Astrocyte of the cerebellum (primary cell): ENCODE results near the gene OLFML2A.

Source experiments
- DNase-seq: peaks from one replicate; pipeline ENCODE4 v3.0.0-alpha.2; 2011; ENCODE audit warnings: low read depth
- H3K4me3 ChIP-seq: 2 replicates; pipeline ENCODE4 v1.5.1; 2011; ENCODE audit warnings: mild to moderate bottlenecking, low read depth, low read length, moderate library complexity
- in situ Hi-C: cut with HindIII; loops from 2 replicates; pipeline ENCODE4 v1.10.0; 2017; ENCODE audit warnings: low sequenced_read_pairs
- TF ChIP-seq, protein P1 (sequence below): IDR thresholded peaks from 2 replicates; pipeline ENCODE4 v1.5.1; 2012; ENCODE audit warnings: low read length, low read depth, moderate library complexity, mild to moderate bottlenecking; ENCODE audit errors: missing control alignments

OLFML2A gene

DNA sequence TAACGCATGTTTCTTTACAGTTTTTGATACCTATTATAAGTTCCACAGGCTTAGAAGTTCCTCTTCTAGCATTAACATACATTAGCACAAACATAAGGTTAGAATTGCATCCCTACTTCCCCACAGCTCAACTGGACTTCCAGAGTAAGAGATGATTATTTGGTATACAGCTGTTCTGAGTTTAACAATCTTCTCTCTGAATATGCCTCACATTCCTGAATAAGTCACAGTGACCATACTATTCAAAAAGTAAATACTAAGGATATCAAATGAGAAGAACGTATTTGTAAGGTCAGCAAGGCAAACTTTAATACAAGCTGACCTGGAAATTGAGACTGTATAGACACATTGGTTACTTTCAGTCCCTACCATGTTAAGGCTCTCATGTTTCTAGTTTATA, 27.2 kb upstream of the OLFML2A start:
- no peak overlapping the region for H3K4me3 ChIP-seq
- TF ChIP-seq, protein P1, sequence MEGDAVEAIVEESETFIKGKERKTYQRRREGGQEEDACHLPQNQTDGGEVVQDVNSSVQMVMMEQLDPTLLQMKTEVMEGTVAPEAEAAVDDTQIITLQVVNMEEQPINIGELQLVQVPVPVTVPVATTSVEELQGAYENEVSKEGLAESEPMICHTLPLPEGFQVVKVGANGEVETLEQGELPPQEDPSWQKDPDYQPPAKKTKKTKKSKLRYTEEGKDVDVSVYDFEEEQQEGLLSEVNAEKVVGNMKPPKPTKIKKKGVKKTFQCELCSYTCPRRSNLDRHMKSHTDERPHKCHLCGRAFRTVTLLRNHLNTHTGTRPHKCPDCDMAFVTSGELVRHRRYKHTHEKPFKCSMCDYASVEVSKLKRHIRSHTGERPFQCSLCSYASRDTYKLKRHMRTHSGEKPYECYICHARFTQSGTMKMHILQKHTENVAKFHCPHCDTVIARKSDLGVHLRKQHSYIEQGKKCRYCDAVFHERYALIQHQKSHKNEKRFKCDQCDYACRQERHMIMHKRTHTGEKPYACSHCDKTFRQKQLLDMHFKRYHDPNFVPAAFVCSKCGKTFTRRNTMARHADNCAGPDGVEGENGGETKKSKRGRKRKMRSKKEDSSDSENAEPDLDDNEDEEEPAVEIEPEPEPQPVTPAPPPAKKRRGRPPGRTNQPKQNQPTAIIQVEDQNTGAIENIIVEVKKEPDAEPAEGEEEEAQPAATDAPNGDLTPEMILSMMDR: no peak
- in situ Hi-C loops: no loop called here
- no peak for DNase-seq

DNA sequence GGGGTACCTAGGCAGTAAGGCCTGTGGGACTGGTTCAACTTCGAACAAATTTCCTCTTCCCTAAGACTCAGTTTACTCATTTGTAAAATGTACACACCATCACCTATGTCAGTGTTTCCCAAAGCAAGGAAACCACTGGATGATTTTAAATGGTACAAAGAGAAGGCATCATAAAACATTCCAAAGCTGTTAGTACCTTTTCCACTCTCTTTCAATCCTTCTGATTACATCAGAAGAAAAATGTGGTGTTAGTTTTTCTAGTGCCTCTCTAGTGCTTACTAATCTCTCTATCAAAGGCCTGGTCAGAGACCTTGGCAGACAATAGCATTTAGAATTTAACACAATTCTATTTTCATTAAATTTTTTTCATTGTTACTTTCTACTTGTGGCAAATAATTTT, 24.0 kb upstream of the OLFML2A start:
- peak; percentile 35 for DNase-seq
- H3K4me3 ChIP-seq: no peak overlapping the region
- in situ Hi-C loops: no loop called here
- TF ChIP-seq, protein P1: no peak

DNA sequence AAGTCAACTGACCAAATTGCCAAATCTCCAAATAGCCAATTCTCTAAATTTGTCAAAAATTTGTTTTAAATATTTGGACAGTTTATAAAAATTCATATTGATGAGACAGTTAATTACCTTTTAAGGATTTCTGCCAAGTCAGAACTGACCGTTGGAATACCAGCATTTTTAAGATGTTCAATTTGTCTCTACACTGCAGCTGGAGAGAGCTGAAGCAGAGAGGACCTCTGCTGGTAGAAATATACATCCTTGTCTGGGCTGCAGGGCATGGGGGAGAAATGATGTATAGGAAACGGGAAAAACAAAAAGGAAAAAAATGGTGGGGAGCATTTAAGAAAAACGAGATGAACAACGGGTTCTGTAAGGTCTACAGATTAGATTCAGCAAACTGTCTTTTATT, 22.6 kb upstream of the OLFML2A start:
- TF ChIP-seq, protein P1: peak; percentile 73
- no peak for DNase-seq
- H3K4me3 ChIP-seq: no peak overlapping the region
- in situ Hi-C loops: no loop called here

DNA sequence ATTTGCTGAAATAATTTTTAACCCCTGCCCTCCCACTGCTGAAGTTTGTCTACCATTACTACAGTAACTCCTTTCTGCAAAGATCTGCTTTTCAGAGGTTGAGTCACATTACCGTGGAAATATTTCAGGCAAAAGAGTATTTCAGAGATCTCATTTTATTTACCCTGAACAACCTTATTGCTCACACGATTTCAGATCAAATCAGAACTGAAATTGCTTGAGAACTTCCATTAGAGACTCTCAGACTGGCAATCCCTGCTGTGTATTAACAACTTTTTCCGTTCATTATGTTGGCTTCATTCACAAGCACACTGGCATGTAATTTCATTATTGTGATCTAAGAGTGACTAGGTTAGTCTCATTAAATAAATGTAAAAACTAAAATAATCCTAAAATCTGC, 21.9 kb upstream of the OLFML2A start:
- H3K4me3 ChIP-seq: no peak overlapping the region
- no peak for DNase-seq
- in situ Hi-C loops: no loop called here
- TF ChIP-seq, protein P1: no peak

DNA sequence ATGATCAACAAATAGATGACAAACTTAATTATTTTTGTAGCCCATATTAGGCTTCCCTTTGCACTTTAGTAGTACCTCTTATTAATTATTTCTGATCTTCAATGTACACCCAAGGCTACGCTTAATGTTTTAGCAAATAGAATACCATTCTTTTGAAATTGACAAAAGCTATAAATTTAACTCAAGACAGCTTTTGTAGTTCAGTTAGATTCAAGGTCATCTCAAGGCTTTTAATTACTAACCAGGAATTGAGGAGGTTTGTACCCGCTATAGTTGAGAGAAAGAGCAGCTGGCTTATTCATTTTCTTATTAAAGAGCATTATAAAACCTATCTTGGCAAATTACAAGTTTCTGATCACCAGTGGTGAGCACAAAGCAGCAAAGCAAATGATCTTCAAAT, 20.9 kb upstream of the OLFML2A start:
- in situ Hi-C loops: no loop called here
- no peak overlapping the region for H3K4me3 ChIP-seq
- no peak for DNase-seq
- TF ChIP-seq, protein P1: no peak

DNA sequence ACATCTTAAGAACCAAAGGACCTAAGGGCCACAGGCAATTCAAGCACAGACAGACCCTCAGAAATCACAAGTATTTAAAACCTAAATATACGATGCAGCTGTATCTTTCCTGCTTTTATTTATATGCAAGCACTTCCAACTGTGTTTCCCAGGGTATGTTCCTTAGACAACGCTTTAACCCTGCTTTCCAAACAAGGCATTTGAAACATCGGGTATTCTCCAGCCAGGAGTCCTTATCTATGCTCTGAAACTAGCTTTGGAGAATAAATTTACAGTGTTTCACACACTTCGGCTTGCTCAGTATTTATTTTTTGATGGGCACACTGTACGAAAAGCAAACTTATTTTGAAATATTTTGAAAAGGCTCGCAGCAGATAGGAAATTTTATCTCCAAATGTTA, 19.3 kb upstream of the OLFML2A start:
- in situ Hi-C loops: no loop called here

More for the DNA sequence above, 19.3 kb upstream of the OLFML2A start:
- TF ChIP-seq, protein P1: no peak
- no peak for DNase-seq
- H3K4me3 ChIP-seq: no peak overlapping the region
